NCI-H2107 treated with DMSO at 0.1 percent for 48 hours (cell line): ENCODE measurements around the gene SMIM35.

Experiments
- DNase-seq: peaks from one replicate; lab custom pipeline; 2025; ENCODE audit not compliant: unreplicated experiment; lab: John Stamatoyannopoulos, UW

SMIM35 gene

DNA sequence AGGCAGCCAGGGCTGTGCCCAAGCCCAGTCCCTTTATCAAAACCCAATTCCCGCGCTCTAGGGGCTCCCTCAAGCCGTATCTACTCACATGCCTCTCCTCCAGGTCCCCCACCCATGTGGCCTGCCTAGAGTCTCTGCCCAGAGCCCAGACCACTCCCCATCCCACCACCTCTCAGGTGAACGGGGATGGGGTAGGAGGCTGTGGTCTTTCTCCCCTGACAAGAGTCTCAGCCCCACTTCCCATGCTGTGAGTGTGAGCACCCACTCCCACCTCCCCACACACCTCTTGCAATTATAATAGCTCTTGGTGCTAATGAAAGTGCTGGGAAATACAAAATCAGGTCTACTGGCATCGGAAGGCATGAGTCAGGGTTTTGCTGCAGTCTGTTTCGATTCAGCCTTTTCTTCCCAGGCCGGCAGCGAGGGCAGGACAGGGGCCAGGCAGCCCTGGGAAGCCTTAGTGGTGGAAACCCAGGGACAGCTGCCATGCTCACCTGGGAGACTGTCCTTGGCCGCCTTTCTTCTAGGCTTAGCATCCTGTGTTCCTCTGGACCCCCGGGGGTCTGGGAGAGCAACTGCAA, 26.6 kb downstream of the SMIM35 start:
- no peak for DNase-seq

DNA sequence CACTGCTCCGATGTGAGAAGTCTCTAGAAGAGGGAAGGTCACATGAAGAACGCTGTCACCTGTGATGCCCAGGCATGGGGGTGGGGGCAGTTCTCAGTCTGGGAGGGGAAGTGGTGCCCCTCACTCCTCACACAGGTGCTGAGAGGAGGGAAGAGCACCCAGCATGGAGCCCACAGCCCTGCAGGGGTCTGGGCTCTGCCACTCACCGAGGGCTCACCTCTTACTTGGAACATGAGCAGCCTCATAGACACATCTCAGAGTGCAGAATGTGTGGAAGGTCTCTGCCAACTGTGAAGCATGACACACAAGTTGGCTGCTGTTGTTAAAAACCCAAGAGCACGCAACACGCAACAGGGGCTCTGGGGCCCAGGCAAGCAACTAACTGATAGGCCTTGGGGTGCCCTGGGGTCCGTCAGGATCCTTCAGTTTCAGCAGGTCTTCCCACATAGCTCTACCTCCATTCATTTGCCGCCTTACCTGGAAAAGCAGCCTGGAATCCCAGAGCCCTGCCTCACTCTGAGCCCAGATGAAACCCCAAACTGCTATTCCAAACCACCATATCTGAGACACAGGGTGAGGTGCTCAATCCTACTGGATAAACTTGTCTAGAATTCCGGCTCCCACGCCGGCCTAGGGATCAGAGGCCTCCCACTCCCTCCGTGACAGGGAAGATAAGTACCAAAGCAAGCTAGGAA, 27.4 kb downstream of the SMIM35 start:
- no peak for DNase-seq

DNA sequence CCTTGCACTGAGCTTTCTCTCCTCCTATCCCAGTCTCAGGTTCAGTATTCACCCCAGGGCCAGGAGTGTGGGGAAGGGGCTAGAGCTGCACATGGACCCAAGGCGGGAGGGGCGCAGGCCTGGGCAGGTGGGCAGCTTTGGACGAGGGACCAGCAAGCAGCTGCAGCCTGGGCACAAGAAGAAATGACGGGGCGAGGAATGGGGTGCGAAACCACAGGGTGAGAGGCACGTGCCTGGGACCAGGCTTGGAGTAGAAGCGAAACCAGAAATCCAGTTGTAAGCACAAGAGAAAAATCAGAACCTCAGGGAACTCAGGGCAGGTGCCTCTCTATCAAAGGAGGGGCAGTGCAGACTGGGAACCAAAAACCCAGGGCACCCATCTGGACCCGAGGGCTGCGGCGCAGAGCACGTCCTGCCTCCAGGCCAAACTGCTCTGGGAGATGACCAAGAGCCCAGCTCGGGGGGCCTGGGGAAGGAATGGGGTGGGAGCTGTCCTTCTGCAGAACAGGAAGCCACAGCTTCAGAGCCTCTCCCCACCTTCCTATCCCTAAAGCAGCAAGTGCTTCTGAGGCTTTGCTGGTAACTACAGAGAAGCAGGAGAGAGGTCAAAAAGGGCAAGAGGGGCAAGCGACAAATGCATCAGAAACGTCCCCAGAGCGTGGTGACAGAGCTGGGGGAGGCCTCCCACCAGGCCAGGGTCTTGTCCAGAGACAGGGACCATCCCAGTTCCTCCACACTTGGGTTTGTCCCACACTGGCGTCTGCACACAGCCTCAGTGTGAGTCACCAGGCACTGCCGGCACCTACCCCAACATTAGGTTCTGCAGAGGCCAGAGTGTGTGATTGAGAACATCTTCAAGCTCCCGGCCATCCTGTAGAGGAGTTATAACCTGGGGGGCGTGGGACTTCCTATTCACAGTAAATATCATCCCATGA, 28.2 kb downstream of the SMIM35 start:
- no peak for DNase-seq

DNA sequence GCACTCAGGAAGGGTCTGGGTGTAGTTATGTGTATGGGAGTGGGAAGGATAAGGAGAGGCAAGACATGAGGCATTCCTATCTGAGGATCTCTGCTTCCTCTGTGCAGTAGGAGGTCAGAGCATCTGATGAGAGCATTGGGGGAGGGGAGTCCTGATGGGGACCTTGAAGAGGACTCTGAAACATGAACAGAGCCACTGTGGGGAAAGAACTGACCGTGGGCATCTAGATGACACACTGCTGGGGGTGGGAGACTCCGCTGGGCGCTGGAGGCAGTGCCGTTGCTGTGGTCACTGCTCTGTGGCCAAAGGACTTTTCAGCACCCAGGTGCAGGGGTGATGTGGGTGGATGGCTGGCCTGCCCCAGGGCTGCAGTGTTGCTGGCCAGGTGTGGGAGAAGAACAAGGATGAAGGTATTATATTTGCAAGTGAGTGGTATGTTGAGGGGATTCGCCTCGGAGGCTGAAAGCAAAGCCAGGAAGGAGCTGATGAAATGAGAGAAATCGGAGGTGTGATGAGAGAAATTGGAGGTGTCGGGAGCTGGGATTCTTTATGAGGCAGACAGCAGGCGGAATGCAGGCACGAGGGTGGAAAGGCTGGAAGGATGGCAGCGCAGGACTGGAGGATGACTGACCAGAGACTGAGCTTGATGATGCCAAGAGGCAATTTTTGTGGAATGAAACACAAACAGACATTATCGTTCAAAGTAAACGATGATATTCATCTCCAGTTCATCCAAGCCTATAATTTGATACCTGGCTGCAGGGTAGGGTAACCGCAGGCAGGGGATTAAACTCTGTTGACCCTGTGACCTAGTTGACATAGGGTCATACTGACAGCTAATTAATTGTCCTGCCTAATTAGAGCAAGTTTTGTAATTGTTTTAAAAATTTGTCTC, 29.3 kb downstream of the SMIM35 start:
- no peak for DNase-seq

DNA sequence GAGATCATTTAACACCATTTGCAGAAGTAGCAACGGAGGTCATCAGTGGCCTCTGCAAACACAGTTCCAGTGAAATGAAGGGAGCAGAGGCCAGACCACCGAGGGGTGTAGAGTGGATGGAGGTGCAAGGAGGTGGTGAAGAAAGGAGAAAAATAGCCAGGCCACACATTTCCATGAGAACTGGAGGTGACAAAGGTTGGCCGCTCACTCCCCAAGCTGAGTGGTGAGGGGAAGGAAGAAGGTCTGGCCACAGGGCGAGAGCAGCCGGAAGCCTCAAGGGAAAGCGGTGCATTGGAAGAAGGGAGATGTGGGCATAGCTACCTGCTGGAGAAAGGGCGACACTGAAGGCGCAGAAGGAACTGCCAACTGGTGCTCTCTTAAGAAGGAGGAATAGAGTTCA, 30.0 kb downstream of the SMIM35 start:
- no peak for DNase-seq

DNA sequence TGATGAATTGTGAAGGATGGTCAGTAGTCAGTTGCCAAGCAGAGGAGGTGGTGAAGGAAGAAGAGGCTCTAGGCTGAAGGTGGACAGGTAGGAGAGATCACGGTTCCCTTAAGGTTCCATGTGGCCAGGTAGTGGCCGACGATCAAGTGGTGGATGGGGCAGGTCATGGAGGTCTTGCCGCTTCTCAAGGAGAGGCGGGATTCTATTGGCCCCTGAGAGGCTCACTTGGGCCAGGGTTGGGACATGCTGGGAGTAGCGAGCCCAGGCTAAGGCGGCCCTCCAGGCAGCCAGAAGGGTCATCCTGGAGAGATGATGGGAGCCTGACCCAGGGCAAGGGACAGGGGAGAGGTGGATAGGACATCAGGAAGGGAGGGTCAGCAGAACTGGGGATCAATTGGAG, 30.8 kb downstream of the SMIM35 start:
- DNase-seq = no peak

DNA sequence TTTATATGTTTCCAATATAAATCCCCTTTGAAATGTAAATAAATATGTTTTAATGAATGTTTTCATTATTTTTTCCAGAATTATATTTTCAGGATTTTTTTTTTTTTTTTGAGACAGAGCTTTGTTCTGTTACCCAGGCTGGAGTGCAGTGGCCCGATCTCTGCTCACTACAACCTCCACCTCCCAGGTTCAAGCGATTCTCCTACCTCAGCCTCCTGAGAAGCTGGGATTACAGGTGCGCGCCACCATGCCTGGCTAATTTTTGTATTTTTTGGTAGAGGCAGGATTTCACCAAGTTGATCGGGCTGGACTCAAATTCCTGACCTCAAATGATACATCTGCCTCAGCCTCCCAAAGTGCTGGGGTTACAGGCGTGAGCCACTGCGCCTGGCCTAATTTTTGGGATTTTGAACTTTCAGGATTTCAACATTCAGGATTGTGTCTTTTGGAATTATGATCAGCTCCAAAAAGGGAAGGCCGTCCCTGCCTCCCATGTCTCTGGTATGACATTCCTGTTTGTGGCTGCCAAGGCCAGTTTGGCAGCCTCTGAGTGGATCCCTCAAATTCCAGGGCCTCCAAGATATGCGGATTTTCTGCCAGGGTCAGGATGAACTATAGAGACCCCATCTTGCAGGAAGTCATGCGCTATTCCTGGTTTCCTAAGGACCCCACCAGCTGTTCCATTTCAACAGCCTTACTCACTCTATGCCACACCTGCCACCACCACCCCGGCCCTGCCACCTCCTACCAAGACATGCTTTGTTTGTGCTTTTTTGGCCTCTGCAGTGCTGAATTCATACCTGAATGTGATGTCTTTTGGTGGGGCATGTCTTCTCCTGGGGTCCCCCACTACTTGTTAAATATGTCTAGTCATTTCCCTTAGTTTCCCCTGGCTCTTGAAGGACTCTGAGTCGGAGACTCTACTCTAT, 31.8 kb downstream of the SMIM35 start:
- DNase-seq = no peak

DNA sequence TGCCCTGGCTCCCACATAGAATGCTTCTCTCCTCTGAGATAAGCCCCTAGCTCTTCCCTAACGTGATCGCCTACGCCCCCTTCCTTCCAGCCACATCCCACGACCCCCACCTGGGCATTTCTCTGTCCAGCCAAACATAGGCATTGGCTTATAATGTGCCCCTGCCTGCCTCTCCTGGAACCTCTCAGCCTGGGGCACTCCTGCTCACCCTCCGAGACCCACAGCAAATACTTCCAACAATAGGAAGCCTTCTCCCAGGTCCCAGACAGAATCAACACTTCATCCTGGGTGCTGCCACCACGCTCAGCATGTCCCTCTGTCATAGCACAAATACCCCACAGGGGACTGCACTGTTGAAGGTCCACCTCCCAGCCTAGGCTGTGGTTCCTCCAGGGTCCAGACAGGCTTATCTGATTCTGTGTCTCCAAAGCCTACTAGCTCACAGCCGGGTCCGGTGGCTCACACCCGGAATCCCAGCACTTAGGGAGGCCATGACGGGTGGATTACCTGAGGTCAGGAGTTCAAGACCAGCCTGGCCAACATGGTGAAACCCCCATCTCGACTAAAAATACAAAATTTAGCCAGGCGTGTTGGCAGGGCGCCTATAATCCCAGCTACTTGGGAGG, 34.1 kb downstream of the SMIM35 start:
- no peak for DNase-seq

DNA sequence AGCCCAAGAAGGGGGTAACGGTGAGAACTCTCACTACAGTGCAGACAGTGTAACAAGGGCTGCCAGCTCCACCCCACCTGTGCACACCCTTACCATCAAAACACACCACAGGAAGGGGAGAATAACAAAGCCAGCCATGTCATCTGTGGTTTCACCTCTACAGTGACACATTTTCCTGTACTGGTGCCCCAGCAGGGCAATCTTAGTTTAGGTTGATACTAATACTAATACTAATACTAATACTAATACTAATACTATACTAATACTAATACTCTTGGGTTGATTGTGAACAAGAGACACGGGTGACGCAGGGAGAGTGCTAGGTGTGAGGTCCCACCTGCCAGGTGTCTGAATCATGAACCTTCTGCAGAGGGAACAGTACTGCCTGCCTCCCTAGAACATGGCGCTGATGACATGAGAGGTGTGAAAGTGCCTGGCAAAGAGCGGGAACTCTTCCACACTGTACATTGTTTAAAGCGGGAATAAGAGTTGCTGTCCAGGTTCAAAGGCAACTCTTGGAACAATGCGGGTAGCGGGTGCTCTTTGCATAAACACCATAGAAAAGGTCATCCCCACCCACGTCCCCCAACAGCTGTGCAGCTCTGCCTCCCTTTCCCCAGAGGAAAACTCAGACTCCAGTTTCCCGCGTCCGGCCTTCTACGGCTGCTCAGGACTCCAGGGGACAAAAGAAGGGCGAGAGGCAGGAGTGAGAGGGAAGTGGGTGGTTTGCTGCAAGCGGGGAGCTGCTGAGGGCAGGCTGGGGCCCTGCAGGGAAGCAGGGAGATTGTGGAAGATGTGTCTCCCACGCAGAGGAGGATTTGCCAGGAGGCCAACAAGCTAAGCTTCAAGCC, 34.9 kb downstream of the SMIM35 start:
- DNase-seq = no peak

DNA sequence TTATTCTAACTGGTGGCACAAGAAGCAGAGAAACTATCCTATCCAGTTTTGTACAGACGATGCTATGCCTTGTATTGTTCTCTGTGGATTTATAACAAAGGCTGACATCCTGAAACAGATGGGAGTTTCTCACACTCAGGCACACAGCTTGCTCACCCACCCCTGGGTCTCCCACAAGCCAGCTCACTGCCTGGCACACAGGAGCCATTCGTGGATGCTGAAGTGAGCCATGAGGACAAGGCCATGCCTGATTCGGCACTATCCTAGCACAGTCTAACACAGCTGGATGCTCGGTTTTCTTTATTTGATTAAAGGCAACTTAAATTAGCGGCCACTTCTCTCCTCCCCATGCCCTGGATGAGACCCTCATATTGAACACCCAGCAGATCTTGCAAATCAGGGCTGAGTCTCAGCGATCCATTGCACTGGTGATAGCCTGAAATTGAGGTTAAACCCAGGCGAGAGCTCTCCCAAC, 35.6 kb downstream of the SMIM35 start:
- DNase-seq = no peak

DNA sequence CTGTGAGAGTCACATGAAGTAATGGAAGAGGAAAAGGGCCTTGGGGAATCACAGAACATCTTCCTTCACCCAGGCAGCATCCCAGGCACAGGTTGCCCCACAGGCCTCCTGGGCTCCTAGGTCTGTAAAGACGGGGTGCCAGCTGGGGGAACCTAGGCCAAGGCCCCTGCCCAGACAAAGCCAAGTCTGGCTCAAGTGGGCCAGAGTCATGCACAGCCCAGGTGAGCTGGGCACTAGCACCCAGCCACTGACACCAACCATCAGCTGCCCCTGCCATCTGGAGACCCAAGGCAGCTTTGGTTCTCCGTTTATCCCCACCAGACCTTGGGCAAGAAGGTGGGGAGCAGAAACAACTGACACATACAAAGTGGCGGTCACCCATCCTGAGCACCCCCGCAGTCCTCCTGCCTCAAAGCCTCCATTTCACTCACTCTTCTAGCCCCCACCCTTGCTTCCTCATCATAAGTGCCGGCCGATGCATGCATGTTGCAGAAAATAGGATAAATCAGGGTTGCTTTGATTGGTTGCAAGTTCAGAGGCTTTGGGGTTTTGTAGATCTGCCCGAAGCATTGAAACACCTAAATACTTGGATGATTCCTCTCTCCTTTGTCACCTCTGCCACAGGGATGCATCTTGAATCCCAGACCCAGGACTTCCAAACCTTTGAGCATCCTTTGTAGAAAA, 36.4 kb downstream of the SMIM35 start:
- DNase-seq = no peak

DNA sequence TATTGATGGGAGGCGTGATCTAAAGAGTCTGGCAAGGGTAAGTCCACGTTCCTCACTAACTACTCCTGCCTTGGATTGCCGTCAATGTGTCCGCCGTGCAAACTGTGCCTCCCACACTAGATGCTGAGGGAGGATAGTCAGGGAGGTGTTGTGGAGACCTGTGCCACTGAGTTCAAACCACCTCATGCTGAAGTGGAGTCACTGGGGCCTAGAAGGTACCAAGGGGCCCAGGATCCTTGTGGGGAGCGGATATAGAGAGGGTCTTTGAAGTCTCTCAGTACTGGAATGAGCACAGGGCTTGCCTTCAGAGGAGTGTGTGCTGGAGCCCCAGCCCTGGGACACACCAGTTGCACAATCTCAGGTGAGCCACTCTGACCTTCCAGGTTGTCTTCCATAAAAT, 37.0 kb downstream of the SMIM35 start:
- DNase-seq = no peak

DNA sequence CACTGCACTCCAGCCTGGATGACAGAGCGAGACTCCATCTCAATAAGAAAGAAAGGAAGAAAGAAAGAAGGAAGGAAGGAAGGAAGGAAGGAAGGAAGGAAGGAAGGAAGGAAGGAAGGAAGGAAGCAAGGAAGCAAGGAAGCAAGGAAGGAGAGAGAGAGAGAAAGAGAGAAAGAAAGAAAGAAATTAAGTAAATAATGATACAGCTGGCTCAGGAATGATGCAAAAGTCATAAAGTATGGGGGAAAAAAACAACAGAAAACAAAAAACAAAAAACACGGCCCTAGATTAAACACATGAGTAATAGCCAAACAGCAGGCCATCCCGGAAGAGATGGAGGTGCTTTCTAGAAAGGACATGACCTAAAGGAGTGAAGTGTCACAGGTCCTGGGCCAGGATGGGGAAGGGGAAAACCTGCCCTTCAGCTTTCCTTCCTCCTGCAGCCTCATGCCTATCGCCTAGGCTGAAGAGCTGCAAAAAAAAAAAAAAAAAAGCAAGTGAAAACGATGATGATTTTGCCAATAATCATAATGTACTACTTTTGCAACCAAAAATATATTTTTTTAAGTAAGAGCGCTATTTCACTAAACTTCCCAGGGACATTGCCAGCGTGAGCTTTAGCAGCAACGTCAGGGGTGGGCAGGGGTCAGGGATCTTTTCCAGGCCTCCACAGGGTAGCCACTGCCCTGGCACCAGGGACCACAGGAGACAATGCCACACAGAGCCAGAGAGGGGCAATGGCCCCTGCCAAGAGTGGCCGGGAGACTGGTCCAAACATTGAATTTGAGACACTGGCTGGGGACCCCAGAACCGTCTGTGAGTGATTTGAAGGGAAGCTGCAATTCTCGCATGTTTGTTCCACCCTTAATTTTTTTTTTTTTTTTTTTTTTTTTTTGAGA, 38.0 kb downstream of the SMIM35 start:
- DNase-seq = no peak

DNA sequence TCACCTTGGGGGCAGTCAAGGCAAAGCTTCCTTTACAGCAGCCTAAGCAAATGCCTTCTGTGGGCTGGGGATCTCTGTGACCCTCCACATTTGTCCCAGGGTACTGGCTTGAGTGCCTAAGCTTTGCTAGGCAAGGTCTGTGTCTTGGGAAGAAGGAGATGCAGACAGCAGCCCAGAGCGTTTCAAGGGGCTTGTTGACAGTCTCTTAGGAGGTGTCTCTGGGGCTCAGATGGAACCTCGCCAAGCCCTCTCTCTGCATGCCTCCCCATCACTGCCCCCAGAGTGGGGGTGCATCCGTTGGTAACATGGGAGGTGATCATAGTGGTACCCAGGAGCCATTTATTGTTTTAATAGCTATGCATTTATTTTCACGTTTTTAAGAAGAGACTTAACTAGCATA, 39.0 kb downstream of the SMIM35 start:
- DNase-seq = no peak

DNA sequence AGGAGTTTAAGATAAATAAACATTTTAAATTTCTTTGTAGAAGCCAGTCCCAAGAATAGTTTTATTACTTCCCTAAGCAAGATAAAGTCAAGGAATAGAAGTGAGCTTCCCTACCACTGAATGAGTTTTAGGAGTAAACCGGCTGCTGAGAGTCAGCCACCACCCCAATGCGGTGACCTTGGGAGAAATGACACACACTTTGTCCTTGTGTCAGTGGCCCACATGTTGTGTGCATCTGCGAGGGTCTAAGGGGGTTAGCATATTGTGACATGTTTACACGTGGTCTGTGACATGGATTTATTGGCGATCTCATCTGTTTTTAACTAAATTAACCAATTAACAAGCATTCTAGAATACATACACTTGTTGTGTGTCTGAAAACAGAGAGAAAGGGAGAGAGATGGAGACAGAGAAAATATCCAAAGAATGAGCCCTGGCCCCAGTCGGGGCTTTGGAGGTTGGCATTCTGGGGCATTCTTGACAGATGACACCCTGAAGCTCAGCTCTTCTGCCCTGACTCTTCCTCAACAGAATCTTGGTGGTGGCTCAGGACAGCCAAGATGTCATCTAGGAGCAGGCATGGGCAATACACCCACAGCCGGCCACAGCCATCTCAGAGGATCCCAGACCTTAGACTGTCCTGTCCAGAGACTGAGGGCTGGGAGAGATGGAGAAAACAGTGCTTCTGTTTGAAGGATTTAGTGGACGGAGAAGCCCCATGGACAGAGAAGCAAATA, 39.6 kb downstream of the SMIM35 start:
- no peak for DNase-seq
